RWPE2 (cell line): ENCODE measurements around the gene CRY1.

ENCODE experiments used
- ATAC-seq: fragments of 200-7000 bp; cut with Tn5 transposase; 3 replicates; pipeline ENCODE4 v1.9.1; 2021; ENCODE audit warnings: low read depth
- DNase-seq: peaks from one replicate; pipeline ENCODE4 v3.0.0-alpha.2; 2020; ENCODE audit warnings: low spot score
- H3K27ac ChIP-seq: fragments of 450-650 bp; 2 replicates; pipeline ENCODE4 v1.5.1; 2017; ENCODE audit warnings: mild to moderate bottlenecking; ENCODE audit not compliant: poor library complexity, severe bottlenecking
- H3K27me3 ChIP-seq: fragments of 250-450 bp; sonication (Bioruptor Pico); 2 replicates; pipeline ENCODE4 v1.5.1; 2021; ENCODE audit warnings: mild to moderate bottlenecking, moderate library complexity; ENCODE audit not compliant: insufficient read depth, poor library complexity, severe bottlenecking
- H3K36me3 ChIP-seq: fragments of 250-450 bp; sonication (Bioruptor Pico); 2 replicates; pipeline ENCODE4 v1.5.1; 2020; ENCODE audit warnings: low read depth, mild to moderate bottlenecking, moderate library complexity
- H3K4me1 ChIP-seq: fragments of 250-450 bp; sonication (Bioruptor Pico); 2 replicates; pipeline ENCODE4 v1.5.1; 2021; ENCODE audit warnings: mild to moderate bottlenecking, moderate library complexity; ENCODE audit not compliant: insufficient read depth, poor library complexity, severe bottlenecking
- H3K4me3 ChIP-seq: fragments of 250-450 bp; sonication (Bioruptor Pico); 2 replicates; pipeline ENCODE4 v1.5.1; 2021; ENCODE audit warnings: mild to moderate bottlenecking, moderate library complexity; ENCODE audit not compliant: severe bottlenecking
- H3K9me3 ChIP-seq: fragments of 250-450 bp; sonication (Bioruptor Pico); 2 replicates; pipeline ENCODE4 v1.5.1; 2021; ENCODE audit warnings: mild to moderate bottlenecking, moderate library complexity; ENCODE audit not compliant: severe bottlenecking
- TF ChIP-seq, protein P1 (sequence below): fragments of 450-650 bp; IDR thresholded peaks from one replicate; pipeline ENCODE4 v1.5.1; 2017; ENCODE audit warnings: mild to moderate bottlenecking, moderate library complexity; ENCODE audit not compliant: poor library complexity, severe bottlenecking

Gene CRY1

DNA sequence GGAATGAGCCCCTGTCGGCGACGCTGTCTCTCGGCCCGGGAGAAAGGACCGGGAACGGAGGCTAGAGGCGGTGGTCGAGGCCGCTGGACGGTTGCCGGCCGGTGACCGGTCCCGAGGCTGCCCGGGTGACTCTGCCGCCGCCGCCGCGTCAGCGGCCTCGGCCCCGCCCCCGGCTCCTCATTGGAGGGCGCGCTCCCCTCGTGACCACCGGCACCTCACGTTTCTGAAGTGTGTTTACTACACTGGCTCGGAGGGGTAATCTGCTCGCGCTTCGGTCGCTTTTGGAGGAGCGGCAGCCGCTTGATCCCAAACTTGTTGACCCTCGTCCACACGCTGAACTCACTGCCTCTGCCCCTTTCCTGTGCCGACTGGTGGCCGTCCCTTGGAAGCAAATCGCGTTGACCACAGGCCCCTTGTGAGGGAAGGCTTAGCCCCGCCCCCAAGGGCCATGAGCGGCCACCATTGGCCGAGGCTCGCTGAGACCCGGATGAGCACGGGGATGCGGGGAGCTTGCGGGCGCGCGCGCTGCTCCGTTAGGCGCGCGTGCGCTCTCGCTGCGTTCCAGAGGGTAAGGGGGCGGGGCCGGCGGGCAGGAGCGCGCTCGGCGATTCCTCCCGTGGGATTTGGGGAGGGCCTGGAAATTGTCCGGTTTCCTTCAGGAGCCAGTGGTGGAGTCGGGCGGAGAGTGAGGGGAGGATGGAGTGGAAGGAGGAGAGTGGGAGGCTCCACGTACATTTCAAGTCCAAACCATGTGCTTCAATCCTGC lies at the start of gene CRY1:
TSS of gene CRY1 (minus strand) at position 133 of the 766 bp plus-strand sequence. CDS start 588 bp downstream, outside the sequence.
- no peaks in the 10 kb centered on the region for H3K36me3 ChIP-seq
- peak within 1 kb of the TSS; percentile 54 for H3K4me3 ChIP-seq
- DNase-seq: peak; percentile 94
- ATAC-seq: peak; percentile 72
- peaks cover 17% of the 10 kb centered on the region for H3K4me1 ChIP-seq
- H3K9me3 ChIP-seq: no peaks in the 10 kb centered on the region
- H3K27me3 ChIP-seq: no peaks in the 10 kb centered on the region
- TF ChIP-seq, protein P1, sequence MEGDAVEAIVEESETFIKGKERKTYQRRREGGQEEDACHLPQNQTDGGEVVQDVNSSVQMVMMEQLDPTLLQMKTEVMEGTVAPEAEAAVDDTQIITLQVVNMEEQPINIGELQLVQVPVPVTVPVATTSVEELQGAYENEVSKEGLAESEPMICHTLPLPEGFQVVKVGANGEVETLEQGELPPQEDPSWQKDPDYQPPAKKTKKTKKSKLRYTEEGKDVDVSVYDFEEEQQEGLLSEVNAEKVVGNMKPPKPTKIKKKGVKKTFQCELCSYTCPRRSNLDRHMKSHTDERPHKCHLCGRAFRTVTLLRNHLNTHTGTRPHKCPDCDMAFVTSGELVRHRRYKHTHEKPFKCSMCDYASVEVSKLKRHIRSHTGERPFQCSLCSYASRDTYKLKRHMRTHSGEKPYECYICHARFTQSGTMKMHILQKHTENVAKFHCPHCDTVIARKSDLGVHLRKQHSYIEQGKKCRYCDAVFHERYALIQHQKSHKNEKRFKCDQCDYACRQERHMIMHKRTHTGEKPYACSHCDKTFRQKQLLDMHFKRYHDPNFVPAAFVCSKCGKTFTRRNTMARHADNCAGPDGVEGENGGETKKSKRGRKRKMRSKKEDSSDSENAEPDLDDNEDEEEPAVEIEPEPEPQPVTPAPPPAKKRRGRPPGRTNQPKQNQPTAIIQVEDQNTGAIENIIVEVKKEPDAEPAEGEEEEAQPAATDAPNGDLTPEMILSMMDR: no peak
- H3K27ac ChIP-seq: peak within 1 kb of the TSS; percentile 59

DNA sequence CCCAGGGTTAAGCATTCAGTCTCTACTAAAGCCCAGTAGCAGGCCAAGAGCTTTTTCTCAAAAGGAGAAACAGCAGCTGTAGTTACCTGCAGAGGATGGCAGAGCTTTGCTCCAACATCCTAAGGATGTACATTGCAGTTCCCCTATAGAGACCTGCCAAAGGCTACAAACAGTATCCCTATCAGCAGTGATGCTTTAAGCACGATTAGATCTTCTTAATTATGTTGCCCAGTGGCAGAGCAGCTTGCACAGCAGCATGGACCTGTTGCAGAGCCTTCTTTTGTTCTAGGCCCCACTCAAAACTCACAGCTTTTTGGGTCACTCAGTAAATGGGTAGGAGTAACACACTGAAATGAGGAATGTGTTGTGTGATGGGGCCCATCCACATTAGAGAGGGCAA lies 46.4 kb upstream of the CRY1 start:
- ATAC-seq (no peak), DNase-seq (no peak)
- no peaks in the 10 kb centered on the region for H3K9me3 ChIP-seq
- no peaks in the 10 kb centered on the region for H3K27me3 ChIP-seq
- H3K27ac ChIP-seq: no peak overlapping the region
- no peak overlapping the region for H3K4me3 ChIP-seq
- no peaks in the 10 kb centered on the region for H3K36me3 ChIP-seq
- peaks cover 5% of the 10 kb centered on the region for H3K4me1 ChIP-seq
- TF ChIP-seq, protein P1: no peak

DNA sequence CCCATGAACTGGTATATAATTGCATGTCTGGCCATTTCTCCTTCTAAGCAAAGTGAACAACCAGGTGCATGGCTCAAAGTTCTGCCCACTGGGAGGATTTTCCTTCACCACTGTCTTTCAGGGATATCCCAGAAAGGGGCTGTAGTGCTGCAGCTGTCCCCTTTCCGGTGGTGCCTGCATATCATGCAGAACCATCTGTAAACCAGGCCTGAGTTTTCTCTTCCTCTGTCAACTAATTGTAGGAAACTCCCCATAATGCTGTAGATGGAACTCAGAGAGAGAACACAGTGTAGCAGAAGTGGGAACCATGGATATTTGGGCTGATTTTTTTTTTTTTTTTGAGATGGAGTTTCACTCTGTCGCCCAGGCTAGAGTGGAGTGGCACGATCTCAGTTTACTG lies 45.6 kb upstream of the CRY1 start:
- no peak for ATAC-seq
- H3K27ac ChIP-seq: no peak overlapping the region
- H3K9me3 ChIP-seq: no peaks in the 10 kb centered on the region
- H3K36me3 ChIP-seq: no peaks in the 10 kb centered on the region
- TF ChIP-seq, protein P1: no peak
- no peaks in the 10 kb centered on the region for H3K27me3 ChIP-seq
- no peak for DNase-seq
- no peaks in the 10 kb centered on the region for H3K4me1 ChIP-seq
- no peak overlapping the region for H3K4me3 ChIP-seq

DNA sequence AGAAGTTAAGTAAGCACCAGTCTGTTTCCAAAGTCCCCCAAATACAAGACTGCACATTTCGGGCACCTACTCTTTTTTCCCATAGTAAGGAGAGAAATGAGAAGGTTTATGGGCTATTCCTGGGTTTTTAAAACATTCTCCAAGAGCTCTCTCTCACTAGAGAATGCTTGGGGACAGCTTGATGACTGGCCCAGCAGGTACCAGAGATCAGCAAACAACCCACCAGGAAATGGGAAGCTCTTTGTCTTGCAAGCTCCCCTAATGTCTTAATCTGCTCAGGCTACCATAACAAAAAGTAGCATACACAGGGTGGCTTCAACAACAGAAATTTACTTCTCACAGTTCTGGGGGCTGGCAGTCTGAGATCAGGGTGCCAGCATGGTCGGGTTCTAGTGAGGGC lies 41.8 kb upstream of the CRY1 start:
- DNase-seq: no peak
- Histone ChIP-seq H3K4me1 (no peaks in the 10 kb centered on the region), H3K36me3 (no peaks in the 10 kb centered on the region), H3K9me3 (no peaks in the 10 kb centered on the region), H3K27me3 (no peaks in the 10 kb centered on the region), H3K4me3 (no peak overlapping the region), H3K27ac (no peak overlapping the region)
- TF ChIP-seq, protein P1: no peak
- no peak for ATAC-seq

DNA sequence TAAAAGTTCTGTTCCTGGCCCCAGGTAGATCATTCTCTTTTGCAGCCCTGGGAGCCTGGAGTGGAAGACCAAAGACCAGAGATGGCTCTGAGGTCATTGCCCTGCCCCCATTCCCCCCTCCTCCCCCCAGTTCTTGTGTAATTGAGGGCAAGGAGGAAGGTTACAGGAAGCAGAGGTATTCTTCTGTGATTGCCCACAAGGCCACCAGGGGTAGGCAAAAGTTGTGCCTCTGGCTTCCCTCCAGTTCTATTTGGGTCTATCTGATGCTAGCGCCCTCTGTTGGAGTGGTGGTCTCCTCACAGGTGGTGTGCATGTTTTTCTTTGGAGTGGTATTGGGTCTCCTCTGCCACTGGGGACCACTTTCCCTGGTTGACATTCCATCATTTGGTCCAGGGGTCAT lies 41.2 kb upstream of the CRY1 start:
- no peaks in the 10 kb centered on the region for H3K27me3 ChIP-seq
- H3K4me1 ChIP-seq: no peaks in the 10 kb centered on the region
- DNase-seq: no peak
- TF ChIP-seq, protein P1: no peak
- no peaks in the 10 kb centered on the region for H3K36me3 ChIP-seq
- H3K27ac ChIP-seq: no peak overlapping the region
- H3K9me3 ChIP-seq: no peaks in the 10 kb centered on the region
- no peak overlapping the region for H3K4me3 ChIP-seq
- ATAC-seq: no peak
